HG02870 (cell line): ENCODE measurements around the gene ANTXR1.

Experiments used
- ATAC-seq: cut with Tn5 transposase; IDR thresholded peaks from one replicate; pipeline ENCODE4 v1.9.1; 2021; ENCODE audit warnings: mild to moderate bottlenecking, moderate library complexity; ENCODE audit not compliant: unreplicated experiment

The ANTXR1 gene

DNA sequence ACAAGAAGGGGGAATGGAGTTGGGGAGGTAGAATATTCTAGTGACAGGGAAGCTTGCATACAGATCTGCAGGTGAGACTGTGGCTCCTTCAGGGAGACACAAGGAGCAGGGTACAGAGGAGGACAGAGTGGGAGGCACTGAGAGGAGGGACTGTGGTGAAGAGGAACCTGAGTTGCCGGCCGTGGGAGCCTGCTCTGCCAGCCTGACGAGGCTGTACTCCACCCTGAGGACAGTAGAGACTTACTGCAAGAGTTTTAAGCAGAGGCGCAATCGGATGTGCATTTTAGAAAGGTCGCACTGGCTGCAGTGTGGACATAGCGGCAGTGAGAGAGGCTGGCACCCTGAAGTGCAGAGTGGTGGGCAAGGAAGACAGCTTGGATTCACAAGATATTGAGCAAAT, 188.3 kb downstream of the ANTXR1 start:
- no peak for ATAC-seq

DNA sequence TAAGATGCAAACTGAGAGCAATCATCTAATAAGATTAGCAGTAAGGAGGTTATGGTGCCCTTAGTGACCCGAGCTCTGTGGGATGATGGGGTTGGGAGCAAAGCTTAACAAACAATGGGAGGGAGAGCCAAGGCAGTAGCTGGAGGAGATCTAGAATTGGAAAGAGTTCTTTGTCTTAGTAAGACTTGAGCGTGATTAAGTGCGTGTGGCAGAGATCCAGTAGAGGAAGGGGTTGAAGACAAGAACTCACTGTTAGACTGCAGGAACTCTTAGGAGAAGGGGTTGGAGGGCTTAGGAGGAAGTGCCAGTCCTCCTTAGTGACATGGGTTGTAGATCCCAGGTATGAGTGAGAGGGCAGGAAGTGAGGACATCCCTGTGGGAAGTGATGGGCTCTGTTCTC, 189.3 kb downstream of the ANTXR1 start:
- ATAC-seq = no peak

DNA sequence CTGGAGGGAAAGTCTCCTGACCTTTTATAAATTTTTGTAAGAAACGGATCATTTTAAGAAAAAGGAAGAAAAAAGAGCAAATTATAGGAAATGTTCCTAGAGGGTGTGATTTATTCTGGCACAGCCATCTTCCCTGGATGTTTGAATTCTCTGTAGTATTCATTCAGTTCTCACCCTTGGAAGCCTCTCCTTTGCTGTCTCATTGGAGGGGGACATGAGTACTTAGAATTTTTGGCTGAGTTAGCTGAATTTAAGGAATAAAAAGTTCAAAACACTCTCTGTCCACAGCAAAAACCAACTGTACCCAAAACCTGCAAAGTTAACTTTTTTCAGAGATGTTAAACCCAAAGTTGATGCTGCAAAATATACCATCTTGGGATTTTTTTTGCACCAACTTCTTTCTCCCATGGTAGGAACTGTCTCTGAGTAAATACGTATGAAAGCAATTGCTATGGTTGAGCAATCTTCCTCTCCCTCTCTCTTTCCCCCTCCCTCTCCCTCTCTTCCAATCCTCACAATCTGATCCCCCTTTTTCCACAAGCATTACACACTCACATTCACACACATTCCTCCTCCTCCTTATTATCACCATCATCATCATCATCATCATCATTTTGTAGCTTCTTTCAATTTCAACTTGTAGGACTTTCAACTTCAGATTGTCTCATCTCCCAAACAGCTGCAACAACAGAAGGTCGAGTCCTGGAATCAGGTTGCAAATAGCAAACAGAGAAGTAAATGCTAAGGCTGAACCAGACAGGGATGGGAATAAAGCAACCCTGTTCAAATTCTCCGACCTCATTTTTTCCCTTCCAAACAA, 190.4 kb downstream of the ANTXR1 start:
- ATAC-seq = no peak

DNA sequence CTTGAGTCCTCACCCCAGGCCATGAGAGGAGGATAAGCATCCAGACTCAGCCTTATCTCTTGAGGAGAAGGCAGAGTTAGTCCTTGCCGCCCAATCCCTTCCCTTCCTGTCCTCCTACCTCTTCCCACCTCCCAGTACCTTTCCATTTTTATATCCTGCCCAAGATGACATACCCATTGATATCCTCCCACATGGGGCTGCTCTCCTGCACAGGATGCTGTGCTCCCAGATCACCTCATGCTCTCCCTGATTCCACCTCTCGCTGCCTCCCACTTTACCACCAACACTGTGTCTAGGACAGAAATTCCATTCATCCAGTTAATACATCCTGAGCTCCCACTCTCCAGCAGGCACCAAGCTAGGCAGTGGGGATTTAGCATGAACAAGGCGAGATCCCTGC, 191.7 kb downstream of the ANTXR1 start:
- ATAC-seq = no peak

DNA sequence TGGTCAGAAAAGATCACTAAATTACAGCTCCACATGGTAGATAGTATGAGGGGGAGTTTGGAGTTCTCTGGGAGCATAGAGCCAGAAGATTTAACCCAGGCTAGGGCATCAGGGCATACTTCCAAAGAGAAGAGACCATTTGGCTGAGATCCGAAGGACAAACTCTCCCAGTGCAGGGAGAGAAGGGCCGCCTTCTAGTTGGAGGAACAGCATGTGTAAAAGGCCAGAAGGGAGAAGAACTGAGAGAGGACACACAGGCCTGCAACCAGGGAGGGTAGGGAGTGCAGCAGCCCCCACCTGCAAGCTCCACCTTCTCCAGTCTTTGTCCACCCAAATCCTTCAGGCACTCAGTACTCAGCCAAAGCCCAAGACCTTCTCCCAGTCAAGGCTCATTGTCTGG, 192.1 kb downstream of the ANTXR1 start:
- ATAC-seq = no peak

DNA sequence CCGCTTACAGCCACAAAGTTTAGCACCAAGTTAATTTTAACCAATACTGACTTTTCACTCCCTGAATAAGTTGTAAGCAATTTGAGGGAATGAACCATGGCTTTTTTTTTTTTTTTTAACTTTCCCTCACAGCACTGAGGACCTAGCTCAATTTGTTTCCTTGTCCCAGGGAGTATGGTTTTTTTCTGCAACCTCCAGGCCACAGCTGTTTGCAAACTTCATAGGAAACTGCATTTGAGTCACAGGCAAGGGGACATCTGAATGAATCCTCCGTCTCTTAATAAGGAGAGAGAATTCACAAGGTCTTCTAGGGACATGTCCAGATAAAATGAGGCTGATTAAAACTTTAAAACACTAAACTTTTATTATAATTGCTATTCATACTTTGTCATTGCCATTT, 192.5 kb downstream of the ANTXR1 start:
- ATAC-seq = no peak

DNA sequence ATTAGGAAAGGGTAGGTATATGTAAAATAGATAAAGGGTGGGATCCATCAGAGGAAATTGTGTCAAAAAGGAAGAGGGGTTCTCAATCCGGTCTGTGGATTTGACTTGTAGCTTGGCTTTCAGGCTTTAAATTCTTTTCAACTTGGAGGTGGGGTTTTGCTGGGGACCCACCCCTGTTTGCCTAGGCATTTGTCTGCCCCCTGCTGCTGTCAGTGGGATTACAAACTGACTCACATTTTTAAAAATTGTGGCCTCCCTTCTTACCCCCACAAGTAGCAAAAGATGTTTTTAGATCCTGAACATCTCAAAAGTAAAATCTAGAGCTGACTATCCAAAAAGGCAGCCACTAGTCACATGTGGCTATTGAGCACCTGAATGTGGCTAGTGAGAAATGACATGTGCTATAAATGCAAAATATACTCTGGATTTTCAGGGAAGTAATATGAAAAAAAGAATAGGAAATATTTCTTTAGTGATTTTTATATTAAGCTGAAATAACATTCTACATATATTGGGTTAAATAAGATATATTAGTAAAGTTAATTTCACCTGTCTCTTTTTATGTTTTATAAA, 195.1 kb downstream of the ANTXR1 start:
- ATAC-seq = no peak

DNA sequence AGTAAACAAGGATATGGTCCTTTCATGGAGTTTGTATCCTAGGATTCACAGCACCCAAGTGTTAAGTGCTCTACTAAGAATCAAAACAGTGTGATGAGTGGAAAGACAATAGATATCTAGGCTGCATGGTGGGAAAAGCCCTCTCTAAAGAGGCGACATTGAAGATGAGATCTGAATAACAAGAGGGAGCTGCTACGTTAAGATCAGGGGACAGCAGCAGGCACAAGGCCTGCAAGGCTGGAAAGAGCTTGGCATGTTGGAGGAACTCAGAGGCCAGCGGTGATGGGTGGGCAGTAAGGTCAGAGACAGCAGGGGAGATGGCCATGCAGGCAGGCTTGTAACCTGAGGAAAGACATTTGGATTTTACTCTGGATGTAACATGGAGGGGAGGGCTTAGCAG, 196.5 kb downstream of the ANTXR1 start:
- ATAC-seq = no peak

GRCh38 chr2:69210385-69210784, 197.4 kb downstream of the ANTXR1 start:
- no peak for ATAC-seq

DNA sequence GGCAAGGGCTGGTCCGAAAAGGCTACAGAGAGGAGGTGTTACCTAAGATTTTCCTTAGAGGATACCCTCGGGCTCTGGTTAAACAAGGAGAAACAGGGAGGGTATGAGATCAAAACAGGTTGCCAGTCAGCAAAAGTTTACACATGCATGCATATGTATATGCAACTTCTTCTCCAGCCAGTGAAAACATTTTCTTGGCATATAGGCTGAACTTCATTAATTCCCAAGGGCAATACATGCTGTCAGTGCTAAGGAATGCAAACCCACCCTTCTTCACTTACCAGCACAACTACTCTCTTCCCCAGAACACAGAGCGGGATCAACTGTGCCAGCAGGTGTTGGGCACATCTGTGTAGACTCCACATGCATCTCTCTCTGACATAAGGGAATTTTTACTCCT, 198.1 kb downstream of the ANTXR1 start:
- ATAC-seq = no peak

DNA sequence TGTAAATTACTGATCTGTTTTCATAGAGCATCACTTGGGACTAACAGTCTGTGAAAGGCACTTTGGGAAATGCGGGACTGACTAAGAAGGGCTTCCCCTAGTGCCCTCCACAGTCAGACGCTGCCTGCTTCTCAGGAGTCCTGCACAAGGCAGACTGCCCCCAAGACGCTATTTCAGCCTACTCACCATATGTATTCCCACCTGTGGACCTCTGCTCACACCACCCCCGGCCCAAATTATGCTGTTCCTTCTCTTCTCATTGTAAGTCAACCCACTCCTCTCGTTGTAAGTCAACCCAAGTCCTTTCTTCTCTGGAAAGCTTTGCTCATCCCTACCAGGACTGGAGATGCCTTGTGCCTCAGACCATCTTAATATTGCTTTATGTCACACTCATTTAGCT, 198.7 kb downstream of the ANTXR1 start:
- no peak for ATAC-seq

GRCh38 chr2:69212238-69213028, 199.5 kb downstream of the ANTXR1 start:
- no peak for ATAC-seq

DNA sequence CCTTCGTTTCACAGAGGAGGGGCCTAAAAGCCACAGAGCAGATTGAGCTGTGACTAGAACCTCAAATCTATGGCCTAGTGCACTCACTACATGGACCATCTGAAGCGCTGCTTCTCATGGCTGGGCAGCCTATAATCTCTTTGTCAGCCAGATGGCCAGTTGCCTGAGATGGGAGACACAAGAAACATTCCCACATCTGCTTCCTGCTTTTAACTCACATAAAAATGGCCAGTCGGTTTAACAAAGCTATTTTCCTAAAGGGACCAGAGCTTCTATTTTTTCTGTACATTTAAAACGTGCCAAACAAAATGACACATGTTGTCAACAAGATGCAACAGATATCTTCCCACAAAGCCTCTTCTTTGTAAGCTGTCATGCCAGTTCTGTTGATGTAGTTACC, 200.2 kb downstream of the ANTXR1 start:
- ATAC-seq = no peak

GRCh38 chr2:69213782-69214181, 200.8 kb downstream of the ANTXR1 start:
- no peak for ATAC-seq

GRCh38 chr2:69214898-69215297, 201.9 kb downstream of the ANTXR1 start:
- no peak for ATAC-seq

- ATAC-seq = no peak
Observed at GRCh38 chr2:69216535-69217332, 203.8 kb downstream of the ANTXR1 start.

GRCh38 chr2:69217333-69218080, 204.5 kb downstream of the ANTXR1 start:
- no peak for ATAC-seq

GRCh38 chr2:69221512-69221911, 208.5 kb downstream of the ANTXR1 start:
- ATAC-seq = no peak

DNA sequence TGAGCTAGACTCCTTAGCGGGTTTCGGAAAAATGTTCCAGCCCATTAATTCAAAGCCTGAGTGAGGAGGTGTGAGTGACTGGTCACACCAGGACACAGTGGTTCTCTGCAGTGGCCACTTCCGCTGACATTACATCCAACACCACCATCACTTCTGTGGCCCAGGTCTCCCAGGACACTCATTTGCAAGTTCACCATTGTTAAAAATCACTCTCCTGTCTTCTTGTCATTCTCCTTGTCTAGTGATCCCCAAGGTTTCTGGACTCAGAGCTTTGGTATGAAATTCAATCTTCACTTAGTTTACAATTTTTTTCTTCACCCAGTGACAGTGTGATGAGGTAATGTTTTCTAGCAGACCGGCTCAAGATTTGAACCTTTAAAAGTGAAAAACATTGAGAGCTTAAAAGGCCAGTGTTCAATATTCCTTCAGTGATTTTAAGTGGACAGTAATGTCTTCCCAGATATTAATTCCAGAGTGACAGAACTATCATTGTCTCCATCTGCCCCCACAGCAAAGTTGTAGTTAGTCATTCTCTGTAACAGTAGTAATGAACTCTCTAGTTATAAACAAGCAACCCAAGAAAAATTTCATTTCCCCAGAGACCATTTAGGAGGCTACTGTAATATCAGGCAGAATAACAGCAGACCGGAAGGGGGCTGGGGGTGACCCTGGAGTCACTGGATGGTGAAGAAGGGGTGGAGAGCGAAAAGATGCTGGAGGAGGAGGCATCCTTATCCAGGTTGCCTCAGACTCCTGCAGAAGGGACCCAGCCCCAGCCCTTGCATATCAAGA, 209.2 kb downstream of the ANTXR1 start:
- ATAC-seq = no peak
